GM18498 (cell line): ENCODE data around the gene RNASE7.
"Not testable (repeated sequence)": the region's sequence is repeated elsewhere in the genome, so short reads cannot be mapped to it uniquely, and the experiment has no call there.

Source experiments
- ATAC-seq: cut with Tn5 transposase; IDR thresholded peaks from one replicate; pipeline ENCODE4 v1.9.1; 2021; ENCODE audit warnings: mild to moderate bottlenecking, moderate library complexity; ENCODE audit not compliant: unreplicated experiment

The RNASE7 gene

DNA sequence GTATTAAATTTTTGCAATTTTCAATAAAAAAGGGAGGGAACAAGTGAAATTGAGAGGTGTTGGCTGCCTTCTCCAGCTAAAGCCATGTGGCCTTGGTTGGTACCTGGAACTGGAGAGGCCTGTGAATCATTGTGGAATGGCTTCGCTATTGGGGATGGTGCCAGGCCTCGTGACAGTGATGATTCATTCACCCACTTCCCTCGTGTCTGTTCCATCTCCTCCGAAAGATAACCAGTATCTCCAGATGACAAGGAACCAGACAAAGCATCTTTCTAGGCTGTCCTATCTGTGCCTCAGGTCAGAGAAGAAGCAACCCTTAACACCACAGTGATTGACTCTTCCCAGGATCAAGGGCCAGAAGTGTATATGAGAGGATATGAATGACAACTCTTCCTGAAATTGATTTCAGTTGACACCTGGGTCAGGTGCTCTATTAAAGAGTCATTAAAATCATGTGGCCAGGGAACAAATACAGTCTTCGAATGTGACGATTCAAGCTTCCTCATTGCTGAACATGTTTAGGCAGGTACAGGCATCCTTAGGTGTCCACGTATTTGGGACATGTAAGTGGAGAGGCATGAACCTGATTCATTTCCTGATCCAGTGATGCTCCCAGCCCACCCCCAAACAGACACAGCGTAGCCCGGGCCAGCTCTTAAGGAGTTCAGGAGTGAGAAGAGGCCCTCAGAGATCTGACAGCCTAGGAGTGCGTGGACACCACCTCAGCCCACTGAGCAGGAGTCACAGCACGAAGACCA lies at the start of gene RNASE7:
TSS of gene RNASE7 (plus strand) at position 687 of the 758 bp plus-strand sequence. CDS start 631 bp downstream, outside the sequence.
- ATAC-seq, result no peak

- ATAC-seq, result no peak
Measured at GRCh38 chr14:20996521-20996920, 45.6 kb upstream of the RNASE7 start.

- no peak for ATAC-seq
Measured at GRCh38 chr14:20997115-20997514, 45.0 kb upstream of the RNASE7 start.

GRCh38 chr14:20997564-20997963 lies 44.6 kb upstream of the RNASE7 start:
- no peak for ATAC-seq

DNA sequence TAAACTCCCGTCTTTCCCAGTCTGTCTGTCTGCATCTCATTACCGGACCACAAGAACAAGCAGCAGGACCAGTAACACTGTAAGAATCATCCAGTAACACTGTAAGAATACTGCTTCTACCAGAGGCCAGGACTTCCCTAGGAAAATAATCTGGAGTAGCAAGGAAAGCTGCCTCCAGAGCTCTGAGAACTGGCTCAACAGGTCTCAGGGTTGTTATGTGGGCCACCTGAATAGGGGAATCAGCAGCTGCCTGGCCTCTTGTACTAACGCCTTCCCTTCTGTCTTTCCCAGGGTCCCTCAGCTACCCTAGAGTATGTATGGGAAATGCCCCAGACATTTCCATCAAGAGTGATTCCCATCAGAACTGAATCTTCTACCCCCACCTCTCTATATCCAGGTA lies 44.0 kb upstream of the RNASE7 start:
- no peak for ATAC-seq

DNA sequence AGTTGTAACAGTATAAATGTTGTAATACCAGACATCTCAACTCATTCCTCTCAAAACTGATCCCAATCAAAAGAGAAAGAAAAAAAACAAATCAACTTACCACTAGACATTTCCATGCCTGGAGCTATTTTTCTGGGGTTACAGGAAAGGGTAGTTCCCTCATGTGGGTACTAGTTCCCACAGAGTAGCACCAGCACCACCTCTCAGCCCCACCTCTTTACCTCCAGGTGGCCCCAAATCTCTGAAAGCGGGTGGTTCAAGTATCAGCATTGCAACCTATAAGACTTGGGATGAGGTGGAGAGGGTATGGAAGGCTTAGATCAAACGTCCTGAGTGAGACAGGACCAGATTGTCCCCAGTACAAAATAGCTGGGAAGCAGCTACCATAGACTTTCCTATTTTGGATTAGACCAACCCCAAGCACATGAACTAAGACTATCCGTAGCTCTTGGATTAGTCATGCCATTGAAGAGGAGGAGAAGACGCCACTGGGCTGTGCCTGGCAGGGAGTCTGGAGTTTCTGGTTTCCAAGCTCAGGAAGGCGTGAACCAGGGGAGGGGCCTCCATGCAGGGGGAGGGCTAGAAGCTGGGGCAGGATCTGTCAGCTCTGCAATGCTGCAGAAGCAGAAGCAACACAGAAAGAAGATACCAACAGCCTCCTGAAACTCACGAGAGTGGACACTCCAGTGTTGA lies 43.3 kb upstream of the RNASE7 start, which contains the start of gene SLC39A2:
TSS of gene SLC39A2 (plus strand) at position 620 of the 693 bp plus-strand sequence. CDS start 154 bp downstream, outside the sequence.
- ATAC-seq, result no peak

GRCh38 chr14:20999591-20999990 lies 42.6 kb upstream of the RNASE7 start:
- no peak for ATAC-seq

DNA sequence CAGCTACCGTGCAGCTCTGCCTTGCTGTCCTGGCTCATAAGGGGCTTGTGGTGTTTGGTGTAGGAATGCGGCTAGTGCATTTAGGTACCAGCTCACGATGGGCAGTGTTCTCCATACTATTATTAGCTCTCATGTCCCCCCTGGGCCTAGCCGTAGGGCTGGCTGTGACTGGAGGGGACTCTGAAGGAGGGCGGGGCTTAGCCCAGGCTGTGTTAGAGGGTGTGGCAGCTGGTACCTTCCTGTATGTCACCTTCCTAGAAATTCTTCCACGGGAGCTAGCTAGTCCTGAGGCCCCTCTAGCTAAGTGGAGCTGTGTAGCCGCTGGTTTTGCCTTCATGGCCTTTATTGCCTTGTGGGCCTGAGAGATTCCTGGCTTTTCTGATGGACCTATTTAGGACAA lies 40.9 kb upstream of the RNASE7 start:
- no peak for ATAC-seq

DNA sequence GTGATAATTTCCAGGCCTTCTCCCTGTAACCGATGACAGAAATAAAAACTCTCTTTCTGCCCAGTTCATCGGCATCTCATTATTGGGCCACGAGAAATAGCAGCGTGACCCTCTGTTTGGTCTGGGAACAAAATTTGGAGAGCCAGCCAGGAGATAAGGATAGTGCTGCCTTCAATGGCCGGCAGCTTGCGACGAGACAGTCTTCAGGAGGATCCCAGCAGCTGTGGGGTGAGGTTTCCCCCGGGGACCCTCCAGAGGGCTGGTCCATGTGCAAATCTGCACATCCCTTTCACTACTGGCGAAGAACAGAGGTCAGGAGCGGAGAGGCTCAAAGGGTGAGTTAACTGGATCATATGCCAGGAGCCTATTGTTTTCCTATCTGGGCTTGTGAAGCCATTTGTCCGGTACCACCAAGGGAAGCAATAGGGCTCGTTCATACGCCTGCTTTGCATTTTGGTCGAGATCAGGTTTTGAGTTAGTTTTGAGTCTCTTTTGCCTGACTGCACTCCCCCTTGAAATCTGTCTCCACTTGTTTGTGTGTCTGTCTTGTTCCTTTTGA lies 38.3 kb upstream of the RNASE7 start:
- no peak for ATAC-seq

GRCh38 chr14:21009721-21010120 lies 32.4 kb upstream of the RNASE7 start:
- ATAC-seq, result not testable (repeated sequence)

GRCh38 chr14:21011136-21011535 lies 31.0 kb upstream of the RNASE7 start:
- no peak for ATAC-seq

GRCh38 chr14:21014761-21015190 lies 27.4 kb upstream of the RNASE7 start:
- no peak for ATAC-seq

- ATAC-seq, result no peak
Measured at GRCh38 chr14:21015312-21015711, 26.9 kb upstream of the RNASE7 start.

DNA sequence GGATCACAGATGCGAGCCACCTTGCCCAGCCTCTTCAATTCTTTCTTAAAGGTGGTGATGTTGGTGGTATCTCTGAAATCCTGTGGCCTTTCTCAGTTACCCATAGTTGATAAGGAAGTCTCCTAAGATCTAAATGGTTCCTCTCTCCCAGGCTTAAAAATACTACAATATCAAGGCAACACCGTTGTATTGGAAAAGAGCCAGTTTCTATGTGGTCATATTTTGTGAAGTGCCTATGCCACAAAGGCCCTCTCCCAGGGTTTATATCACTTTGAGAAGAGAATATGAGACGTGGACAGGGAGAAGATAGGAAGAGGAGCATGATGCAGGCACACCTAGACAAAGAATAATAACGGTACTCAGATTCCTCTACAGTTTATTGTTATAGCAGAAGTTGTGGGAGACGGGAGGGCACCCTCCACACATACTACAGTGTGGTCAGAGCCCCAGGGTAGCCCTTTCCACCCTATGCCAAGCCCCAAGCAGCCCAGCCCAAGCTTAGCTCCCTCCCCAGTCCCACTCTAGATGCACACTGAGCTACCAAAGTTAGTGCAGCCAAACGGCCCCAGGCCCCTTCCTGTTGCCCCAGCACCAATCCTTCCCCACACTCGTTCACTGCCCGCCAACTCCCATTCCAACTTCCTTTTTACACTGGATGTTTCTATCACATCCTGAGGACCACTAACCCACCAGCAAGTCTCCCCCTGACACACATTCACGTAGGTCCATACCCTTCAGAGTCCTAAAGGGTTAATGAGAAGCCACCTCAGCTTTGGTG lies 25.6 kb upstream of the RNASE7 start:
- ATAC-seq, result no peak

GRCh38 chr14:21017528-21018245 lies 24.5 kb upstream of the RNASE7 start:
- ATAC-seq, result no peak

GRCh38 chr14:21018286-21018685 lies 23.9 kb upstream of the RNASE7 start:
- no peak for ATAC-seq

DNA sequence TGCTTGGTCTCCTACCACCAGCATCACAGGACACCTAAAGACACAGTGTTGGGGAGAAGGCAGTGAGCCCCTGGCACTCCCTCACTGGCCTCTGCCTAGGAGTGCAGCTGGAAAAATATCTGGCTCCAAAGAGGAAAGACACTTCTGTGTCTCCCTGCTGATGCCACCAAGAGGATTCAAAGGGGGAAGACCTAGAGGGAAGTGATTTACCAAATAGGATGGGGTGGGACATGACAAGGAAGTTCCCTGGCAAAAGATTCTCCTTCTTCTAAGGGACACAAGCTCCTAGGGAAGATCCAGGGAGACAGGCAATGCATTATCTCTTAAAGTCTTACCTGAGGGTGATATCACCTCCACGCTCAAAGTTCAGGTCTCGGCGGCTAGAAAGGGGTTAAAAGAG lies 23.4 kb upstream of the RNASE7 start:
- no peak for ATAC-seq

DNA sequence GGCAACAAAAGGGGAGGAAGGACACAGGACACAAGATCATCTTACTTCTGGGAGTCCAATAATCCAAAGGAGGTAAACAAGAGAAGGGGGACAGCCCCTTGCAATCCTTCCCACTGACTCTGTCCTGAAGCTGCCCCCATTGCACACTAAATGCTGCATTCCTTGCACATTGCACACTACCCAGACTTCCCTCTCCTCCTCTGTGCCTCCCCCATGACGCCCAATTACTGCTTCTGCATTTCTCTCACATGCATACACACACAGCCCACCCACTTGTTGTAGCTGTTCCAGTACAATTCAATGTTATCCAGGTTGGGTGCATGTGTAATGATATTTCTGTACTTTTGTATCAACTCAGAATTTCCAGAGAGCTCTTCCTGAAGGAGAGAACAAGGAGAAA lies 22.8 kb upstream of the RNASE7 start:
- ATAC-seq, result no peak

DNA sequence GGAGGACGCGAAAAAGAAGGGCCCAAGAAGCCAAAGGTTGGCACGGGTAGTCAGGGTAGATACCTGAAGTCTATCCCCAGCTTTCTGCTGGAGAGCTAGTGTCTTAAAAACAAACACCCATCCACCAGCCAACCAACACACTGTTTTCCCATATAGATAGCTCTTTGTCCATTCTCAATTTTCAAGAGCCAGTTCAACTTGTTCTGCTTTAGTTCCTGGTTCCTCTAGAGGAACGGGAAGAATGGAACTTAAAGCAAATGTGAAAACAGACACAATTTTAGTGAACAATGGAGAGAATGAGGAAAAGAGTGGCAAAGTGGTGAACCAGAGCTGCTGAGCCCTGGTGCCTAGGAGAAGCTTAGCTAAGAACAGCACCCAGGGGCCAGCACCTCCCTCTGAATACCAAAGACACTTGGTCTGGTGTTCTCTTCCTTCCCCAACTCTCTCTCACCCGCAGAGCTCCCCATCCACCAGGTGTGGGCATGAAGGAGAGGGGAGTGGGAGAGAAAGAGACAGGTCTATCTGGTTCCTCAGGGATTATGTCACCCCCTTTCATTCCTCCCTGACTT lies 21.1 kb upstream of the RNASE7 start:
- ATAC-seq, result no peak

DNA sequence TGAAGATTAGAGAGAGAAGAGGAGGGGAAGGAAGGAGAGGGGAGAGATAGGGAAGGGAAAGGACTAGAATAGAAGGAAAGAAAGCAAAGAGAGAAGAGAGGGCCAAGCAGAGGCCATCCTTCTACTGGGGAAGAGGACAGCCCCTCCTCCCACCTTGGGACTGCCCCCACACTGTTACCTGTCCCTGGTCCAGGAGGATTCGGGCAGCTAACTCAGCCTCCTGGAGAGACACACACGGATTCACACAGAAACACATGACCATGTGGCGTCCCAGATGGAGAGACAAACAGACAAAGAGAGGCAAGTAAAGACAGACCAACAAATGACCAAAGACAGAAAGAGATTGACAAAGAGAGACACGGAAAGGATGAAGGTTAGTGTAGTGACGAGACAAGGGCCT lies 19.5 kb upstream of the RNASE7 start:
- ATAC-seq, result no peak
